Measurements from ENCODE around the gene SLC7A10. TPM values are rescaled to one million over a fixed set of nuclear protein-coding genes. Genes with fewer than 3 reads are reported as not detected.
"Not testable (repeated sequence)": the region's sequence is repeated elsewhere in the genome, so short reads cannot be mapped to it uniquely, and the experiment has no call there.

Gene SLC7A10
- total RNA-seq, 3 donors from 2014 or later: 6.9 to 8.8 TPM; not detected in 1

GRCh38 chr19:33227870-33228599, 2.4 kb upstream of the SLC7A10 start:
- intact Hi-C loops (cut with DNase I; ENCODE audit: low total_unique reads): no loop called here
- Histone ChIP-seq H3K4me1 (no peaks in the 10 kb centered on the region), H3K9me3 (peaks cover 15 to 20% of the 10 kb centered on the region in 2 donors), H3K36me3 (no peaks in the 10 kb centered on the region), H3K27ac (no peak overlapping the region), H3K4me3 (no peak overlapping the region), H3K27me3 (peaks cover 16 to 35% of the 10 kb centered on the region in 2 donors)
- no peak for DNase-seq (ENCODE audit: low spot score in 2 of 2)
- no peak for TF ChIP-seq CTCF (IDR thresholded peaks at IDR 0.05)
- no peak for TF ChIP-seq POLR2AphosphoS5 (IDR thresholded peaks at IDR 0.05)
- TF ChIP-seq POLR2A (IDR thresholded peaks at IDR 0.05): no peak

- intact Hi-C loops (cut with DNase I; ENCODE audit: low total_unique reads): no loop called here
- Histone ChIP-seq H3K36me3 (no peaks in the 10 kb centered on the region), H3K27me3 (peaks cover 16 to 35% of the 10 kb centered on the region in 2 donors), H3K4me1 (no peaks in the 10 kb centered on the region), H3K4me3 (peak overlapping the region in 2 of 3 donors; percentile 39 to 67), H3K9me3 (peaks cover 15 to 20% of the 10 kb centered on the region in 2 donors), H3K27ac (no peak overlapping the region)
- TF ChIP-seq POLR2A (IDR thresholded peaks at IDR 0.05) (no peak), CTCF (IDR thresholded peaks at IDR 0.05) (no peak), POLR2AphosphoS5 (IDR thresholded peaks at IDR 0.05) (no peak)
- DNase-seq (ENCODE audit: low spot score in 2 of 2): no peak
Measured at GRCh38 chr19:33227242-33227650, 1.6 kb upstream of the SLC7A10 start.

GRCh38 chr19:33226550-33227241, 1.0 kb upstream of the SLC7A10 start:
- intact Hi-C loops (cut with DNase I; ENCODE audit: low total_unique reads): no loop called here
- H3K4me1 ChIP-seq: no peaks in the 10 kb centered on the region
- DNase-seq (ENCODE audit: low spot score in 2 of 2): no peak
- H3K27me3 ChIP-seq: peaks cover 16 to 35% of the 10 kb centered on the region in 2 donors
- peak overlapping the region in 2 of 3 donors; percentile 39 to 67 for H3K4me3 ChIP-seq
- no peak overlapping the region for H3K27ac ChIP-seq
- peaks cover 15 to 20% of the 10 kb centered on the region in 2 donors for H3K9me3 ChIP-seq
- H3K36me3 ChIP-seq: no peaks in the 10 kb centered on the region
- no peak for TF ChIP-seq CTCF (IDR thresholded peaks at IDR 0.05)
- TF ChIP-seq POLR2AphosphoS5 (IDR thresholded peaks at IDR 0.05): no peak
- TF ChIP-seq POLR2A (IDR thresholded peaks at IDR 0.05): no peak

- H3K9me3 ChIP-seq: peaks cover 15 to 20% of the 10 kb centered on the region in 2 donors
- H3K4me1 ChIP-seq: no peaks in the 10 kb centered on the region
- no peaks in the 10 kb centered on the region for H3K36me3 ChIP-seq
- intact Hi-C loops (cut with DNase I; ENCODE audit: low total_unique reads): no loop called here
- H3K27me3 ChIP-seq: peaks cover 16 to 35% of the 10 kb centered on the region in 2 donors
- TF ChIP-seq POLR2AphosphoS5 (IDR thresholded peaks at IDR 0.05) (no peak), CTCF (IDR thresholded peaks at IDR 0.05) (no peak), POLR2A (IDR thresholded peaks at IDR 0.05) (no peak)
- peak overlapping the region in 2 of 3 donors; percentile 24 to 67 for H3K4me3 ChIP-seq
- DNase-seq (ENCODE audit: low spot score in 2 of 2): no peak
- H3K27ac ChIP-seq: no peak overlapping the region
Measured at GRCh38 chr19:33224694-33225457, 774 bp downstream of the SLC7A10 start.

GRCh38 chr19:33222255-33222654, 3.4 kb downstream of the SLC7A10 start:
- DNase-seq (ENCODE audit: low spot score in 2 of 2); H3K27ac ChIP-seq; H3K9me3 ChIP-seq; H3K36me3 ChIP-seq; intact Hi-C loops (cut with DNase I; ENCODE audit: low total_unique reads); H3K4me3 ChIP-seq; H3K4me1 ChIP-seq: not testable (repeated sequence)
- H3K27me3 ChIP-seq: peaks cover 15 to 29% of the 10 kb centered on the region in 2 donors

Data from breast epithelium (tissue), 4 donors.